ENCODE measurements around the gene WDTC1.

The WDTC1 gene

DNA sequence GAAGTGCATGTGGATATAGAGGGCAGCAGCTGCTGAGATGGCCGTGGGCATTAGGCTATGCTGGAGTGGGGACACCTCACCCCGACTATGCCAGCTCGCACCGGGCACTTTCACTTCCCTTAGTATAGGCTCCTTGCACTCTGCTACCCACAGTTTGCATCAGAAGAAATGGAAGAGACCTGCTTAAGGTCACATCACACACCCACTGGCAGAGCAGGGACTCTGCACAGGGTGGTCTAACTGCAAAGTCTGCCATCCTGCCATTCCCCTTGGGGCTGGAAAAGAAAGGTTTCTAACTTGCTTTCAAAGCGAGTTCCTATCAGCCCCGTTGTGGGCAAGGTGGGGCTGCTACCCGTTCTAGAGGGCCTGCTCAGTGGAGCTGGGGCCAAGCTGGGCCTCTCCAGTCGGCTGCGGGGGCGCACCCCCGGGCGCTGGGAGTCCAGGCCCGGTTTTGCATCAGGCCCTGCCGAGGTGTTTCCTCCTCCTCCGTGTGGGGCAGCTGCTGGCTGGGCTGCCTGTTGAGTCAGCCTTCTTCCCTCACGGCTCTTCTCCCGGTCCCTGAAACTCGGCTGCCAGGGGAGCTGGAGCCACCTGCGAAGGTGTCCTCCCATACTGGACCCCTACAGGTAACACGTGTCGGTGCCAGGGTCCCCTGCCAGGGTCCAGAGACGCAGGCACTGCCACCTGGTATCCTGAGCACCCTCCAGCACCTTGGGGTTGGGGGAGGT, 107.3 kb downstream of the WDTC1 start, which contains the start of gene SYTL1:
TSS of gene SYTL1 (plus strand) at position 498 of the 728 bp plus-strand sequence. CDS start 3,313 bp downstream, outside the sequence.
- no peak within 1 kb of the TSS for H3K4me3 ChIP-seq (ENCODE audit: control insufficient read depth, low read depth, low read length)
- TF ChIP-seq, protein P1, sequence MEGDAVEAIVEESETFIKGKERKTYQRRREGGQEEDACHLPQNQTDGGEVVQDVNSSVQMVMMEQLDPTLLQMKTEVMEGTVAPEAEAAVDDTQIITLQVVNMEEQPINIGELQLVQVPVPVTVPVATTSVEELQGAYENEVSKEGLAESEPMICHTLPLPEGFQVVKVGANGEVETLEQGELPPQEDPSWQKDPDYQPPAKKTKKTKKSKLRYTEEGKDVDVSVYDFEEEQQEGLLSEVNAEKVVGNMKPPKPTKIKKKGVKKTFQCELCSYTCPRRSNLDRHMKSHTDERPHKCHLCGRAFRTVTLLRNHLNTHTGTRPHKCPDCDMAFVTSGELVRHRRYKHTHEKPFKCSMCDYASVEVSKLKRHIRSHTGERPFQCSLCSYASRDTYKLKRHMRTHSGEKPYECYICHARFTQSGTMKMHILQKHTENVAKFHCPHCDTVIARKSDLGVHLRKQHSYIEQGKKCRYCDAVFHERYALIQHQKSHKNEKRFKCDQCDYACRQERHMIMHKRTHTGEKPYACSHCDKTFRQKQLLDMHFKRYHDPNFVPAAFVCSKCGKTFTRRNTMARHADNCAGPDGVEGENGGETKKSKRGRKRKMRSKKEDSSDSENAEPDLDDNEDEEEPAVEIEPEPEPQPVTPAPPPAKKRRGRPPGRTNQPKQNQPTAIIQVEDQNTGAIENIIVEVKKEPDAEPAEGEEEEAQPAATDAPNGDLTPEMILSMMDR (conservative IDR thresholded peaks at IDR 0.05; ENCODE audit: control insufficient read depth, insufficient read depth, low read depth, low read length) = no peak
- DNase-seq (ENCODE audit: low read depth) = peak; percentile 62

DNA sequence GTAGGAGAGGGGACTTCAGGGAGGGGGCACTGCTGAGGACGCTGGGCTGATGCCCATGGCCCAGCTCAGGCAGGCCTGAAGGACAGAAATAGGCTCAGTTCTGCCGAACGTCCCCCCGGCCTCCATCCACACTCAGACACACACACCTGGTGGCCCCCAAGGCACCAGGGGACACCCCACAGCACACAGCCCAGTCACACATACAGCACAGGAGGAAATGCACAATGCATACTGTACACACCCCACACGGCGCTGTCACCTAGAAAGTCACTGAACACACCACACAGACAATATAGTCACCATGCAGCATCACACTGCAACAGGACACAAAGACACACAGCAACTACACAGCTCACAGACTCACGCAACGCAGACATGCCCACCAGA, 108.0 kb downstream of the WDTC1 start:
- DNase-seq (ENCODE audit: low read depth) = no peak
- TF ChIP-seq, protein P1 (conservative IDR thresholded peaks at IDR 0.05; ENCODE audit: control insufficient read depth, insufficient read depth, low read depth, low read length) = no peak
- H3K4me3 ChIP-seq (ENCODE audit: control insufficient read depth, low read depth, low read length) = no peak overlapping the region

DNA sequence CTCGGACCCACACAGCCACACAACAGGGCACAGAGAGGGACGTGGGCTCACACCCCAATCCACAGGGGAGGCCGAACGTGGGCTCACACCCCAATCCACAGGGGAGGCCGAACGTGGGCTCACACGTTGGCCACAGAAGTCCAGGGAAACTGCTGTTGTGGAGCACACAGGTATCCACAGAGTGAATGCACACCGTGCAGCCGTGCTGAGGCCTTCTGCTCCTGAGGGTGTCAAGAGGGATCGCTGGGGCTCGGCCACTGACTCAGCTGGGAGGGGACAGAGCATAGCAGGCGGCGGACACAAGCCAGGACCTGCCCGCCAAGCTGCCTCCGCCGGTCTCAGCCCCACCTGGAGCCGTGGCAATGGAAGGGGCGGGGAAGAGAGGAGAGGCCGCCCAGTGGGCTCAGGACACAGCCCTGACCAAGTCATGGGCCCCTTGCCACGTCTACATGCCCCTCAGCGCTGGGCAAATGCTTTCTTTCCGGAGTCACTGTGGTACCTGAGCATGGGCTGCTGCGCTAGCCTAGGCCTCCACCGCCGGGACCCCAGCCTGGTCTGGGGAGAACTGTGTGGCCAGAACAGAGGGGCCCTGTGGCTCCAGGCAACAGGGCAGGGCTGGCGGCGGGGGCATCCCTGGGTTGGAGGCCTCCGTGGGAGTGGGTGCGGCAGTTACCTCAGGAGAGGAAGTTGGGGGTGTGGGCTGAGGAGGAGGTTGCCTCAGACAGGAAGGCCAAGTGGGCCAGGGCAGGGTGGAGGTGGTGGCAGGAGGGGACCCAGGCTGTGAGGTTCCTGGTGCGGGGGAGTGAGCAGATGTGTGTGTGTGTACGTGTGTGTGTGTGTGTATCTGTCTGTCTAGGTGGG, 108.6 kb downstream of the WDTC1 start:
- TF ChIP-seq, protein P1 (conservative IDR thresholded peaks at IDR 0.05; ENCODE audit: control insufficient read depth, insufficient read depth, low read depth, low read length) = no peak
- H3K4me3 ChIP-seq (ENCODE audit: control insufficient read depth, low read depth, low read length) = no peak overlapping the region
- no peak for DNase-seq (ENCODE audit: low read depth)

DNA sequence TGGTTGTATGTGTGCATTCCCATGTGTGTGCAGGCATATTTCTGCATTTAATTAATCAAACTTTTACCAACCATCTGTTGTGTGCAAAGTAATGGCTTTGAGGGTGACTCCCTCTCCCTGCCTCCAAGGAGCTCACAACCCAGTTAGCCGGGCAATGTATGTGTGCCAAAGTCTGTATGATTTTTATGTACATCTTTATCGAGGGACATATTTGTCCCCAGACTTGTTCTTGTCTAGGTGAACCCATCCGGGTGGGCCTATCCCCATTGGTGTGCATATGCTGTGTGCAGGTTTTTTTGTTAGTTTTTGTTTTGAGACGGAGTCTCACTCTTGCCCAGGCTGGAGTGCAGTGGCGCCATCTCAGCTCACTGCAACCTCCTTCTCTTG, 109.2 kb downstream of the WDTC1 start:
- TF ChIP-seq, protein P1 (conservative IDR thresholded peaks at IDR 0.05; ENCODE audit: control insufficient read depth, insufficient read depth, low read depth, low read length) = no peak
- no peak overlapping the region for H3K4me3 ChIP-seq (ENCODE audit: control insufficient read depth, low read depth, low read length)
- DNase-seq (ENCODE audit: low read depth) = no peak

DNA sequence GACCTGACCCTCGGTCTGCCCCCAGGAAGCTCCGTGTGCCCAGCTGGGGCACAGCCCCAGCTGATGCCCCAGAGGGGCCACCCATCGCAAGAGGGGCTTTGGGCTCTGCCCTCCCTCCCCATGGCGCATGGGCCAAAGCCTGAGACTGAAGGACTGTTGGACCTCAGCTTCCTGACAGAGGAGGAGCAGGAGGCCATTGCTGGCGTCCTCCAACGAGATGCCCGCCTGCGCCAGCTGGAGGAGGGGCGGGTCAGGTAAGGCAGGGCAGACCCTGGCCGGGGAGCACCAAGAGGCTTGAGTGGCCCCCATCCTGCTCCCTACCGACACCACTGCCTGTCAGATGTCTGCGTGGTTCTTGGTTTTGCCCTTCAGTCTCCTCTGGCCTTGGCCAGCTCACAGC, 110.8 kb downstream of the WDTC1 start:
- TF ChIP-seq, protein P1 (conservative IDR thresholded peaks at IDR 0.05; ENCODE audit: control insufficient read depth, insufficient read depth, low read depth, low read length) = no peak
- H3K4me3 ChIP-seq (ENCODE audit: control insufficient read depth, low read depth, low read length) = no peak overlapping the region
- DNase-seq (ENCODE audit: low read depth) = no peak

DNA sequence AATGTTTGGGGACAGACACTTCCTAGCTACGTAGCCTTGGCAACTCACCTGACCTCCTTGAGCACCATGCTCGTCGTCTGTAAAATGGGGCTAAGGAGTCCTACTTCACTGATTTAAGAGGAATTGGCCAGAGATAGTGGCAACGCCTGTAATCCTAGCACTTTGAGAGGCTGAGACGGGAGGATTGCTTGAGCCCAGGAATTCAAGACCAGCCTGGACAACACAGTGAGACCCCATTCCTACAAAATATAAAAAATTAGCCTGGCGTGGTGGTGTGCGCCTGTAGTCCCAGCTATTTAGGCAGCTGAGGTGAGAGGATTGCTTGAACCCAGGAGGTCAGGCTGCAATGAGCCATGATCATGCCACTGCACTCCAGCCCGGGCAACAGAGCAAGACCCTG, 111.9 kb downstream of the WDTC1 start:
- H3K4me3 ChIP-seq (ENCODE audit: control insufficient read depth, low read depth, low read length) = no peak overlapping the region
- no peak for DNase-seq (ENCODE audit: low read depth)
- TF ChIP-seq, protein P1 (conservative IDR thresholded peaks at IDR 0.05; ENCODE audit: control insufficient read depth, insufficient read depth, low read depth, low read length) = no peak

All from fibroblast of mammary gland (primary cell).